Sciatic nerve (tissue), 2 donors: ENCODE measurements around the gene DUOX1. TPM values are rescaled to one million over a fixed set of nuclear protein-coding genes. Genes with fewer than 3 reads are reported as not detected.
"Not testable (repeated sequence)": the region's sequence is repeated elsewhere in the genome, so short reads cannot be mapped to it uniquely, and the experiment has no call there.

Source experiments
- ATAC-seq: fragments of 200-7000 bp; cut with Tn5 transposase; one replicate; pipeline ENCODE4 v1.9.1; 2020; ENCODE audit warnings: mild to moderate bottlenecking, moderate library complexity
- DNase-seq: peaks from one replicate; pipeline ENCODE4 v3.0.0-alpha.2; 2020; ENCODE audit warnings: low spot score
- intact Hi-C: fragments of 100-400 bp; cut with DNase I; formaldehyde crosslinking; loops from one replicate; pipeline ENCODE4 v1.14.2; 2022
- total RNA-seq: library from RNA; stranded (reverse); fragmentation: NEBNext Ultra II Directional; extraction: Animal tissue kit (Norgen Biotek cat#: 25700); gene quantifications from one replicate; pipeline ENCODE4 v1.2.1, GENCODE V29; 2021
- donor health status: DM: no; HTN: no; CAD: no.
- donor health status: DM: no; HTN: no; CAD: no.

Gene DUOX1
- total RNA-seq, 1 donor from 2014 or later, result 5.9 TPM

GRCh38 chr15:45102226-45102625 lies 27.6 kb upstream of the DUOX1 start:
- intact Hi-C loops, result no loop called here
- ATAC-seq (no peak), DNase-seq (peak; percentile 35)

- ATAC-seq, intact Hi-C loops: not testable (repeated sequence)
- DNase-seq, result peak; percentile 28
Measured at GRCh38 chr15:45104170-45104569, 25.6 kb upstream of the DUOX1 start.

GRCh38 chr15:45105586-45105985 lies 24.2 kb upstream of the DUOX1 start:
- intact Hi-C loops, result no loop called here
- DNase-seq, result peak; percentile 35

GRCh38 chr15:45106002-45106790 lies 23.6 kb upstream of the DUOX1 start:
- DNase-seq (peak; percentile 44), ATAC-seq (no peak)
- intact Hi-C loops, result no loop called here

More at GRCh38 chr15:45105586-45105985, 24.2 kb upstream of the DUOX1 start:
- ATAC-seq, result no peak

GRCh38 chr15:45107941-45108630 lies 21.7 kb upstream of the DUOX1 start:
- DNase-seq, result peak; percentile 33
- ATAC-seq, result no peak

GRCh38 chr15:45110256-45110820 lies 19.5 kb upstream of the DUOX1 start:
- intact Hi-C loops, result no loop called here

More at GRCh38 chr15:45107941-45108630, 21.7 kb upstream of the DUOX1 start:
- intact Hi-C loops, result no loop called here

GRCh38 chr15:45111390-45112142 lies 18.2 kb upstream of the DUOX1 start:
- ATAC-seq (no peak), DNase-seq (no peak)
- intact Hi-C loops, result no loop called here

More at GRCh38 chr15:45110256-45110820, 19.5 kb upstream of the DUOX1 start:
- no peak for DNase-seq
- no peak for ATAC-seq

GRCh38 chr15:45112143-45112590 lies 17.6 kb upstream of the DUOX1 start:
- intact Hi-C loops, result no loop called here
- no peak for ATAC-seq
- DNase-seq, result no peak

GRCh38 chr15:45112591-45113379 lies 17.0 kb upstream of the DUOX1 start:
- intact Hi-C loops, result no loop called here
- ATAC-seq (no peak), DNase-seq (no peak)

GRCh38 chr15:45113380-45113990 lies 16.3 kb upstream of the DUOX1 start:
- DNase-seq (no peak), ATAC-seq (no peak)
- intact Hi-C loops, result no loop called here

- intact Hi-C loops, result no loop called here
- DNase-seq (no peak), ATAC-seq (no peak)
Measured at GRCh38 chr15:45114076-45114750, 15.6 kb upstream of the DUOX1 start, which contains the start of the genes DUOX2 and DUOXA2. Gene DUOX2 (minus strand): TSS chr15:45114172. CDS start chr15:45113411, 761 bp downstream. Gene DUOXA2 (plus strand): TSS chr15:45114326. CDS start chr15:45114606, 280 bp downstream.

GRCh38 chr15:45114751-45115085 lies 15.1 kb upstream of the DUOX1 start:
- no peak for ATAC-seq
- intact Hi-C loops, result no loop called here

GRCh38 chr15:45115312-45115820 lies 14.4 kb upstream of the DUOX1 start:
- intact Hi-C loops, result no loop called here
- no peak for DNase-seq

More at GRCh38 chr15:45114751-45115085, 15.1 kb upstream of the DUOX1 start:
- DNase-seq, result no peak

GRCh38 chr15:45116006-45116481 lies 13.8 kb upstream of the DUOX1 start:
- ATAC-seq, result no peak
- intact Hi-C loops, result no loop called here
- no peak for DNase-seq

More at GRCh38 chr15:45115312-45115820, 14.4 kb upstream of the DUOX1 start:
- no peak for ATAC-seq

- no peak for DNase-seq
- intact Hi-C loops, result no loop called here
- peak; percentile 13 for ATAC-seq
Measured at GRCh38 chr15:45116482-45117307, 13.1 kb upstream of the DUOX1 start.
